ENCODE measurements around the gene LMOD3.

Gene LMOD3

DNA sequence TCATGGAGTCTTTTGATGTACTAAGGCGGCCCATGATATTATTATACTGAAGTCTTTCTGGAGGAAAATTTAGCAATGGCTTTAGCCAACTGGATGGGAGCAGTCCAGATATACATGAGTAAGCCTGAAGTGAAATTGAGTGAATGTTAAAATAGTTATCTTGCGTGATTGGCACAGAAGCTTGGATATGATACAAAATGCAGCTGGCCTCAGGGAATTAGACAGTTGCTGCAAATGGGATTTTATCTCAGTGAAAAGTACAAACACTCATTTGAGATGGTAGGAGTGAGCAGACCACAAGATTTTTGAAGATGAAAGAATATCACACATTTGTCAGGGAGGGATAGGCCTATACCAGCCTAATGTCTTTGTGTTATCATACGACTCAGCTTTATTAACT is 8.9 kb downstream of the LMOD3 start:
- no peak overlapping the region for H3K4me2 ChIP-seq (ENCODE audit: insufficient read depth, low read length, poor library complexity, severe bottlenecking)
- H2BK15ac ChIP-seq (ENCODE audit: low read length): no peak overlapping the region
- H3K9ac ChIP-seq (ENCODE audit: low read depth, low read length, poor library complexity): no peak overlapping the region
- H3K9me3 ChIP-seq (replicated peaks in 1 of 2; ENCODE audit: control insufficient read depth in 2 of 2, insufficient read depth in 1 of 2, low read depth in 1 of 2, low read length in 2 of 2): no peaks in the 10 kb centered on the region
- no peak overlapping the region for H2BK12ac ChIP-seq (ENCODE audit: low read length)
- peaks cover 0 to 3% of the 10 kb centered on the region in 2 donors for H3K4me1 ChIP-seq (ENCODE audit: control insufficient read depth in 2 of 2, insufficient read depth in 1 of 2, low read depth in 1 of 2, low read length in 2 of 2)
- no peak overlapping the region for H4K8ac ChIP-seq (ENCODE audit: low read depth, low read length)
- H2BK5ac ChIP-seq (ENCODE audit: low read length): no peak overlapping the region
- H3K18ac ChIP-seq (ENCODE audit: low read length): no peak overlapping the region
- no peak overlapping the region for H3K23ac ChIP-seq (ENCODE audit: low read depth, low read length, poor library complexity)
- no peak overlapping the region for H2AK5ac ChIP-seq (ENCODE audit: low read depth, low read length)
- no peaks in the 10 kb centered on the region for H3K79me1 ChIP-seq (ENCODE audit: low read depth, low read length)
- H3K27ac ChIP-seq (replicated peaks; ENCODE audit: low read length): no peak overlapping the region
- H3K27me3 ChIP-seq (ENCODE audit: control insufficient read depth in 3 of 3, insufficient read depth in 3 of 3, low read depth in 1 of 3, low read length in 3 of 3): no peaks in the 10 kb centered on the region
- no peak overlapping the region for H2BK120ac ChIP-seq (ENCODE audit: low read depth, low read length)
- no peak overlapping the region for H3K4me3 ChIP-seq (ENCODE audit: low read length in 2 of 2)
- no peak overlapping the region for H4K91ac ChIP-seq (ENCODE audit: low read depth, low read length, poor library complexity)
- no peak overlapping the region for H2AFZ ChIP-seq (ENCODE audit: low read length)
- no peak overlapping the region for H3K14ac ChIP-seq (ENCODE audit: low read length)
- DNase-seq (ENCODE audit: low spot score): no peak
- H3K4ac ChIP-seq (ENCODE audit: low read length): no peak overlapping the region
- WGBS, 2 donors (ENCODE audit: extremely low coverage in 2 of 2, insufficient read length in 2 of 2, insufficient replicate concordance in 1 of 2): no CpG with 5 or more reads among the region's 3 CpGs
- no peaks in the 10 kb centered on the region for H3K36me3 ChIP-seq (replicated peaks in 1 of 2; ENCODE audit: control insufficient read depth in 2 of 2, insufficient read depth in 2 of 2, low read length in 2 of 2)

DNA sequence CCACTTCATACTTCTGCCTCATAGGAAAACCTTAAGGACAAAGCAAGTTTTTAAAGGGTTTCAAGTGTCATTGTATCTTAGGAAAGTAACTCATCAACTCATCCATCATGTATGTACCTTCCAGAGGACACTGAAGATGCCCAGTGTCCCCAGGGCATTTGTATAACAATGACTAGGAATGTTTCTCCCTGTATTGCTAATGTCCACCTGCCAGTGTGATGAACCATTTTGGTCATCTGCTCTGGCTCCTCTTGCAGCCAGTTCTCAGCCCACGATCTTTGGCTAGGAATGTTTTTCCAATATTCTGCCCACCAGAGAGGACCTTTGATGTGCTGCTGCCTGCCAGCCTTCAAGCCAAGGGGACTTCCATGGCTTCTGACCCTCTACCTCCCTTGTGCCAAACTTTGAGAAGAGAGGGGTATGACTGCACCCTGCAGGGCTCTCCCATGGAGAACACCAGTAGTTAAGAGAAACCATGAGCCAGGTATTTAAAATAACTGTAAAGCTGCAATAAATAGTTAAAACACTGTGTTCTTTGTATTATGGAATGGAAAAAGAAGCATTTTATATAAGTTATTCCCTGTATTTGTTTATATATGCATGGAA is 11.4 kb downstream of the LMOD3 start:
- WGBS, 2 donors (ENCODE audit: extremely low coverage in 2 of 2, insufficient read length in 2 of 2, insufficient replicate concordance in 1 of 2): no CpG with 5 or more reads among the region's 1 CpG
- H3K23ac ChIP-seq (ENCODE audit: low read depth, low read length, poor library complexity): no peak overlapping the region
- H2BK12ac ChIP-seq (ENCODE audit: low read length): no peak overlapping the region
- no peak overlapping the region for H3K18ac ChIP-seq (ENCODE audit: low read length)
- H3K4ac ChIP-seq (ENCODE audit: low read length): no peak overlapping the region
- no peaks in the 10 kb centered on the region for H3K9me3 ChIP-seq (replicated peaks in 1 of 2; ENCODE audit: control insufficient read depth in 2 of 2, insufficient read depth in 1 of 2, low read depth in 1 of 2, low read length in 2 of 2)
- H3K27me3 ChIP-seq (ENCODE audit: control insufficient read depth in 3 of 3, insufficient read depth in 3 of 3, low read depth in 1 of 3, low read length in 3 of 3): no peaks in the 10 kb centered on the region
- no peak overlapping the region for H3K4me3 ChIP-seq (ENCODE audit: low read length in 2 of 2)
- no peak overlapping the region for H2AK5ac ChIP-seq (ENCODE audit: low read depth, low read length)
- no peak overlapping the region for H2BK120ac ChIP-seq (ENCODE audit: low read depth, low read length)
- H2BK15ac ChIP-seq (ENCODE audit: low read length): no peak overlapping the region
- H3K14ac ChIP-seq (ENCODE audit: low read length): no peak overlapping the region
- H3K9ac ChIP-seq (ENCODE audit: low read depth, low read length, poor library complexity): no peak overlapping the region
- no peak overlapping the region for H4K91ac ChIP-seq (ENCODE audit: low read depth, low read length, poor library complexity)
- no peak overlapping the region for H2AFZ ChIP-seq (ENCODE audit: low read length)
- DNase-seq (ENCODE audit: low spot score): no peak
- no peak overlapping the region for H3K4me2 ChIP-seq (ENCODE audit: insufficient read depth, low read length, poor library complexity, severe bottlenecking)
- H3K79me1 ChIP-seq (ENCODE audit: low read depth, low read length): no peaks in the 10 kb centered on the region
- peaks cover 0 to 3% of the 10 kb centered on the region in 2 donors for H3K36me3 ChIP-seq (replicated peaks in 1 of 2; ENCODE audit: control insufficient read depth in 2 of 2, insufficient read depth in 2 of 2, low read length in 2 of 2)
- H3K4me1 ChIP-seq (ENCODE audit: control insufficient read depth in 2 of 2, insufficient read depth in 1 of 2, low read depth in 1 of 2, low read length in 2 of 2): no peaks in the 10 kb centered on the region
- no peak overlapping the region for H4K8ac ChIP-seq (ENCODE audit: low read depth, low read length)
- H2BK5ac ChIP-seq (ENCODE audit: low read length): no peak overlapping the region
- no peak overlapping the region for H3K27ac ChIP-seq (replicated peaks; ENCODE audit: low read length)

DNA sequence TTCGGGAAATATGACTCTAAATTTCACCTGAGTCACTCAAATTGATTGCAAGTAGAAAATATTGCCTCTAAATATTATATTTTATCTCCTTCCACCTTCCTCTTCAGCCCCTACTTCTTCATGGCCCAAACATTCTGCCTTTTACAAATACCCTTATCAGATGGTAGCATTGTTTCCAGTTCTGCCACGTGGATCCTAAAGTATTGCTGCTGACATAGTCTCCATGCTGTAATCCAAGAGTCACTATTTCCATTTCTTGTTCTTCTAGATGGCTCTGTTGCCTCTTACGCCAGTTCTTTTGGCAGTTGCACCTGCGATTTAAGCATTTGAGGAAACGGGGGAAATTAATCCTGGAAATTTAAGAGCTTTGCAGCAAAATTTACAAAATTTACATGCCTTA is 13.6 kb downstream of the LMOD3 start:
- H3K4me1 ChIP-seq (ENCODE audit: control insufficient read depth in 2 of 2, insufficient read depth in 1 of 2, low read depth in 1 of 2, low read length in 2 of 2): no peaks in the 10 kb centered on the region
- no peaks in the 10 kb centered on the region for H3K27me3 ChIP-seq (ENCODE audit: control insufficient read depth in 3 of 3, insufficient read depth in 3 of 3, low read depth in 1 of 3, low read length in 3 of 3)
- no peak overlapping the region for H2BK12ac ChIP-seq (ENCODE audit: low read length)
- H3K4ac ChIP-seq (ENCODE audit: low read length): no peak overlapping the region
- no peak overlapping the region for H2AFZ ChIP-seq (ENCODE audit: low read length)
- peaks cover 0 to 26% of the 10 kb centered on the region in 2 donors for H3K36me3 ChIP-seq (replicated peaks in 1 of 2; ENCODE audit: control insufficient read depth in 2 of 2, insufficient read depth in 2 of 2, low read length in 2 of 2)
- no peak overlapping the region for H3K9ac ChIP-seq (ENCODE audit: low read depth, low read length, poor library complexity)
- H4K8ac ChIP-seq (ENCODE audit: low read depth, low read length): no peak overlapping the region
- no peak overlapping the region for H3K4me3 ChIP-seq (ENCODE audit: low read length in 2 of 2)
- WGBS, 2 donors (ENCODE audit: extremely low coverage in 2 of 2, insufficient read length in 2 of 2, insufficient replicate concordance in 1 of 2): no CpG with 5 or more reads among the region's 5 CpGs
- no peak overlapping the region for H2BK5ac ChIP-seq (ENCODE audit: low read length)
- no peak overlapping the region for H2BK15ac ChIP-seq (ENCODE audit: low read length)
- H3K79me1 ChIP-seq (ENCODE audit: low read depth, low read length): no peaks in the 10 kb centered on the region
- H3K18ac ChIP-seq (ENCODE audit: low read length): no peak overlapping the region
- no peak overlapping the region for H2AK5ac ChIP-seq (ENCODE audit: low read depth, low read length)
- H4K91ac ChIP-seq (ENCODE audit: low read depth, low read length, poor library complexity): no peak overlapping the region
- no peak overlapping the region for H3K23ac ChIP-seq (ENCODE audit: low read depth, low read length, poor library complexity)
- no peaks in the 10 kb centered on the region for H3K9me3 ChIP-seq (replicated peaks in 1 of 2; ENCODE audit: control insufficient read depth in 2 of 2, insufficient read depth in 1 of 2, low read depth in 1 of 2, low read length in 2 of 2)
- H3K14ac ChIP-seq (ENCODE audit: low read length): no peak overlapping the region
- H2BK120ac ChIP-seq (ENCODE audit: low read depth, low read length): no peak overlapping the region
- no peak overlapping the region for H3K4me2 ChIP-seq (ENCODE audit: insufficient read depth, low read length, poor library complexity, severe bottlenecking)
- H3K27ac ChIP-seq (replicated peaks; ENCODE audit: low read length): no peak overlapping the region
- no peak for DNase-seq (ENCODE audit: low spot score)

DNA sequence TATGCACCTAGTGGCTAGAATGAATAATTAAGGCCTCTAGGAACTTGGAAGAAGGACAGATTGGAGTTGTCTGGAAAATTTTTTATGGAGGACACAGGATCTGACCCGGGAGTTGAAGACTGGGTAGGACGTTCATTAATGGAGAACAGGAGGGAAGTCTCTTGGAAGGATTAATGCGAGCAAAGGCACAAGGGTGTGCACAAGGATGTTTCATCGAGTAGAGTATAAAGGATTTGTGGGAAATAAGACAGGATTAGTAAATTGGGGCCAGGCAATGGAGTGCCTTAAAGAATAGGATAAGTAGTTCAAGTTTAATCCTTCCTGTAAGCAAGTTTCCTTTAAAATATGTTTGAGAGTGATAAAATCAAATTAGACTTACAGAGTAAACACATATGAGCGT is 14.6 kb downstream of the LMOD3 start:
- H3K9ac ChIP-seq (ENCODE audit: low read depth, low read length, poor library complexity): no peak overlapping the region
- H3K23ac ChIP-seq (ENCODE audit: low read depth, low read length, poor library complexity): no peak overlapping the region
- H2AFZ ChIP-seq (ENCODE audit: low read length): no peak overlapping the region
- H3K4me2 ChIP-seq (ENCODE audit: insufficient read depth, low read length, poor library complexity, severe bottlenecking): no peak overlapping the region
- no peaks in the 10 kb centered on the region for H3K4me1 ChIP-seq (ENCODE audit: control insufficient read depth in 2 of 2, insufficient read depth in 1 of 2, low read depth in 1 of 2, low read length in 2 of 2)
- no CpG with 5 or more reads among the region's 5 CpGs for WGBS, 2 donors (ENCODE audit: extremely low coverage in 2 of 2, insufficient read length in 2 of 2, insufficient replicate concordance in 1 of 2)
- no peak overlapping the region for H3K4me3 ChIP-seq (ENCODE audit: low read length in 2 of 2)
- H3K9me3 ChIP-seq (replicated peaks in 1 of 2; ENCODE audit: control insufficient read depth in 2 of 2, insufficient read depth in 1 of 2, low read depth in 1 of 2, low read length in 2 of 2): no peaks in the 10 kb centered on the region
- H2BK12ac ChIP-seq (ENCODE audit: low read length): no peak overlapping the region
- H4K8ac ChIP-seq (ENCODE audit: low read depth, low read length): no peak overlapping the region
- no peak overlapping the region for H2AK5ac ChIP-seq (ENCODE audit: low read depth, low read length)
- peaks cover 0 to 34% of the 10 kb centered on the region in 2 donors for H3K36me3 ChIP-seq (replicated peaks in 1 of 2; ENCODE audit: control insufficient read depth in 2 of 2, insufficient read depth in 2 of 2, low read length in 2 of 2)
- no peak for DNase-seq (ENCODE audit: low spot score)
- H3K14ac ChIP-seq (ENCODE audit: low read length): no peak overlapping the region
- H3K4ac ChIP-seq (ENCODE audit: low read length): no peak overlapping the region
- H4K91ac ChIP-seq (ENCODE audit: low read depth, low read length, poor library complexity): no peak overlapping the region
- H3K27ac ChIP-seq (replicated peaks; ENCODE audit: low read length): no peak overlapping the region
- H2BK15ac ChIP-seq (ENCODE audit: low read length): no peak overlapping the region
- no peak overlapping the region for H2BK5ac ChIP-seq (ENCODE audit: low read length)
- H3K79me1 ChIP-seq (ENCODE audit: low read depth, low read length): no peaks in the 10 kb centered on the region
- H3K27me3 ChIP-seq (ENCODE audit: control insufficient read depth in 3 of 3, insufficient read depth in 3 of 3, low read depth in 1 of 3, low read length in 3 of 3): no peaks in the 10 kb centered on the region
- no peak overlapping the region for H2BK120ac ChIP-seq (ENCODE audit: low read depth, low read length)
- H3K18ac ChIP-seq (ENCODE audit: low read length): no peak overlapping the region
